Measurements from ENCODE around the gene IL1A. TPM values are rescaled to one million over a fixed set of nuclear protein-coding genes. Genes with fewer than 3 reads are reported as not detected.
A peak's percentile ranks its signal among the peaks of the same experiment; 100 is the strongest.

Gene IL1A
- total and polyA plus RNA-seq, 7 donors: 0.08 to 0.12 TPM; not detected in 5

- Histone ChIP-seq H3K4me3 (no peak overlapping the region), H3K27ac (no peak overlapping the region), H3K27me3 (ENCODE audit: insufficient read depth in 3 of 3, low read length in 2 of 3) (no peaks in the 10 kb centered on the region), H3K4me1 (no peaks in the 10 kb centered on the region), H3K36me3 (ENCODE audit: insufficient read depth in 1 of 2, low read depth in 1 of 2) (no peaks in the 10 kb centered on the region), H3K9me3 (no peaks in the 10 kb centered on the region)
- ATAC-seq (no peak), DNase-seq (no peak)
- WGBS, 3 donors: 39 to 52% (median 51%) methylated on average over 2 of the region's 2 CpGs
- intact Hi-C loops (cut with DNase I): no loop called here
- no peak for TF ChIP-seq CTCF (IDR thresholded peaks at IDR 0.05)
These were observed 11.3 kb downstream of the IL1A start for GRCh38 chr2:112772911-112773475.

GRCh38 chr2:112772322-112772721, 12.0 kb downstream of the IL1A start:
- intact Hi-C loops (cut with DNase I): no loop called here
- Histone ChIP-seq H3K27me3 (ENCODE audit: insufficient read depth in 3 of 3, low read length in 2 of 3) (no peaks in the 10 kb centered on the region), H3K27ac (no peak overlapping the region), H3K4me3 (no peak overlapping the region), H3K9me3 (no peaks in the 10 kb centered on the region), H3K36me3 (ENCODE audit: insufficient read depth in 1 of 2, low read depth in 1 of 2) (no peaks in the 10 kb centered on the region), H3K4me1 (no peaks in the 10 kb centered on the region)
- TF ChIP-seq CTCF (IDR thresholded peaks at IDR 0.05): no peak
- no peak for ATAC-seq
- 68 to 73% (median 69%) methylated on average over 4 of the region's 4 CpGs for WGBS, 3 donors
- no peak for DNase-seq

- H3K4me1 ChIP-seq: peaks cover 6% of the 10 kb centered on the region
- no peaks in the 10 kb centered on the region for H3K36me3 ChIP-seq (ENCODE audit: insufficient read depth in 1 of 2, low read depth in 1 of 2)
- H3K27ac ChIP-seq: no peak overlapping the region
- ATAC-seq (no peak), DNase-seq (no peak)
- H3K9me3 ChIP-seq: no peaks in the 10 kb centered on the region
- intact Hi-C loops (cut with DNase I): no loop called here
- WGBS, 3 donors: 23 to 35% (median 24%) methylated on average over 1 of the region's 1 CpG
- no peaks in the 10 kb centered on the region for H3K27me3 ChIP-seq (ENCODE audit: insufficient read depth in 3 of 3, low read length in 2 of 3)
- TF ChIP-seq CTCF (IDR thresholded peaks at IDR 0.05): peak; percentile 7
- H3K4me3 ChIP-seq: peak overlapping the region; percentile 1
These were observed 15.9 kb downstream of the IL1A start for GRCh38 chr2:112768432-112768831.

GRCh38 chr2:112767693-112768330, 16.5 kb downstream of the IL1A start:
- Histone ChIP-seq H3K27ac (no peak overlapping the region), H3K27me3 (ENCODE audit: insufficient read depth in 3 of 3, low read length in 2 of 3) (no peaks in the 10 kb centered on the region), H3K4me1 (peaks cover 6% of the 10 kb centered on the region), H3K4me3 (peak overlapping the region; percentile 1), H3K9me3 (no peaks in the 10 kb centered on the region), H3K36me3 (ENCODE audit: insufficient read depth in 1 of 2, low read depth in 1 of 2) (no peaks in the 10 kb centered on the region)
- ATAC-seq: no peak
- DNase-seq: no peak
- intact Hi-C loops (cut with DNase I): no loop called here
- no peak for TF ChIP-seq CTCF (IDR thresholded peaks at IDR 0.05)
- 65 to 76% (median 66%) methylated on average over 6 of the region's 6 CpGs for WGBS, 3 donors

GRCh38 chr2:112765251-112765650, 19.0 kb downstream of the IL1A start:
- WGBS, 3 donors: 24 to 63% (median 35%) methylated on average over 4 of the region's 4 CpGs
- no peaks in the 10 kb centered on the region for H3K36me3 ChIP-seq (ENCODE audit: insufficient read depth in 1 of 2, low read depth in 1 of 2)
- no peaks in the 10 kb centered on the region for H3K27me3 ChIP-seq (ENCODE audit: insufficient read depth in 3 of 3, low read length in 2 of 3)
- H3K4me1 ChIP-seq: peaks cover 6% of the 10 kb centered on the region
- H3K4me3 ChIP-seq: peak overlapping the region; percentile 74
- no peak for TF ChIP-seq CTCF (IDR thresholded peaks at IDR 0.05)
- intact Hi-C loops (cut with DNase I): no loop called here
- DNase-seq: no peak
- no peaks in the 10 kb centered on the region for H3K9me3 ChIP-seq
- no peak overlapping the region for H3K27ac ChIP-seq
- no peak for ATAC-seq

All from psoas muscle (tissue), 8 donors.